GM19328 (cell line): Measurements from ENCODE around the gene ADPRHL1.
"Not testable (repeated sequence)": the region's sequence is repeated elsewhere in the genome, so short reads cannot be mapped to it uniquely, and the experiment has no call there.

Source experiments
- ATAC-seq: cut with Tn5 transposase; IDR thresholded peaks from one replicate; pipeline ENCODE4 v1.9.1; 2021; ENCODE audit warnings: mild to moderate bottlenecking, moderate library complexity; ENCODE audit not compliant: unreplicated experiment

The ADPRHL1 gene

DNA sequence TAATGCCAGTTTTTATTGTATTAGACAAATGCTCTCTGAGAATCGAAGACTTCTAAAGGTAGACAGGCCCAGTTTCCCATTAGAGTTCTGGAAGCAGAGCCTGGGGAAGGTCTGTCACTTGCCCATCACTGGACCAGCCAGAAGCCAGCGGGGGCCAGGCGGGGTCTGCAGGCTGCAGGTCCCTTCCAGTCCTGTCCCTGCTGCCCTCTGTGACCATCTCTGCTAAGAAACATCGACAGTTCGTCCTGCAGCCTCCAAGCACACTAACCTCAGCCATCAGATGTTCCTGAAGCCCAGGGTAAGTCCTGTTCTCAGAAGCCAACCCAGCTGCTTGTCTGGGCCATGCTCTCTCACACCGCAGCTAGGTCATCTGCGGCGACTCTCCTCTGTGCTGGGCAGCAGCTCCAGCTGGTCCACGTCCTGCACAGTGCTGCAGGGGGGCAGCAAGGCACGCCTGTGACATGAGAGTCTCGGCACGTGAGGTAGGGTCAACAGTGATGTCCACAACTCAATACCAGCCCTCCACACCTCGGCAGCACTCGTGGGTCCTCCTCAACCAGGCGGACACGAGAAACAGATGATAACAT is 2.9 kb upstream of the ADPRHL1 start:
- ATAC-seq = no peak

DNA sequence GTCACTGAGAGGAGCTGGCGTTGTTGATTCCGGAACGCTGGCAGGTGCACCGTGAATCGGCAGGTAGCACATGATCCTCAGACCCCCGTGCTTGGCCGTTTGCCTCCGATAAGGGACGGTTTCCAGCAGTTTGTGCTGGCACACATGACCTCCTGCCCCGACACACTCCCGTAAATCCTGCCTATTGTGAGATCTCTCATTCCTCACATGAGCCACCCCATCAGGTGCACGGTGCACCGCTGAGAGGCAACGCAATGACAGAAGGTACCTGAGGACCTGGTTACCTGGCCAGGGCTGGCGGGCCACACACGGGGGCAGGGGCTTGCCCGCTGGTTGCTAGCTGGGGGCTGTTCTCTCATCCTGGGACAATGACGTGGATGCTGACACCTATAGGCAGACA is 2.1 kb upstream of the ADPRHL1 start:
- ATAC-seq = no peak

DNA sequence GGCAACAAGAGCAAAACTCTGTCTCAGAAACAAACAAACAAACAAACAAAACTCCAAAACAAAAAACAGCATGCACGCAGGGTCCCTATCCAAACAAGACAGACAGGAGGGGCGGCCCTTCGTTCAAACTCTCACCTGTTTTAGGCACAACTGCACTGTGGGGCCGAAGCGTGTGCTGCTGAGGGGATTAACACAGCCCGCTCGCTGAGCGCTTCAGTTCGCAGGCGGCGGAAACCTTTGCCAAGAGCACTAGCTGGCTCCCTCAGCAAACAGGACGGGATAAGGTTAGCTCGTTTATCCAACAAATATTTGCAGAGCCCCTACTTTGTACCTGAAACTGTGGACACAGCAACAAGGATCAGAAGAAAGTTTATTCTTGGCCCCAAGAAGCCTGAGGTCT is 1.6 kb upstream of the ADPRHL1 start:
- ATAC-seq = no peak

DNA sequence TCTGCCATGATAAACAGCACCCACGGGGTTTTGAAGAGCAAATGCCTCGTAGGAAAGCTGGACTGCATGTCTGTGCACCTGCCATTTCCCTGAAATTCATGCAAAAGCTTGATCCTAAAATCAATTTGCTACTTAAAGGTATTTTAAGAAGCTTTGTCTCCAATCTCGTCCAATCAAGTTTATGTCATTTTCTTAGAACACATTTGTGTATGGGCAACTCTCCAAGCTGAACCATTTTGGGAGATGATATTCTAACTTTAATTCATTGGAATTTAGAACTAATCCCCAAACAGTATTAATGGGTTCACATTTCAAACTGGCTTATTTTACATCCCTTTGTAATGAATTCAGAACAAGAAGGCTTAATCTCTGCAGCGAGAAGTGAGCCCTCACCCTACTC is 822 bp downstream of the ADPRHL1 start:
- ATAC-seq = no peak

DNA sequence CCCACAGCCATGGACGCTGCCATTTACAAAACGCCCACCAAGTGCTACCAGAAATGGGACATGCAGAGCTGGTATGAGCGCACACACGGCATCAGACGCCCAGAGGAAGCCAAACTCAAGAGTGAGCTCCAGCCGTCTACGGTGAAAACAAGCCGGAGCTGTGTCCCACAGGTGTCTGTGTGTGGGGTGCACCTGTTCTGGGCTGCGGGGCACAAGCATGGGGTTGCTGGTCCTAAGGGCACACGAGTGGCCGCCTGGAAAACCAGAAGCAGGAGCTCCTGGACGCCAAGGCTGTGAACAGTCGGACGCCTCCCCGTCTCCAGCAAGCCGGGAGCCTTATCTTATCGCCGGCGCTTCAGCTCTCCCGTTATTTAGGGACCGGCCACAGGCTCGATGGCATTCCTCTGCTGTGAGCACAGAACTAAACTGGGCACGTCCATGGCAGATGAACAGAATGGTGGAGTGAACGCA is 1.3 kb downstream of the ADPRHL1 start:
- ATAC-seq = no peak

DNA sequence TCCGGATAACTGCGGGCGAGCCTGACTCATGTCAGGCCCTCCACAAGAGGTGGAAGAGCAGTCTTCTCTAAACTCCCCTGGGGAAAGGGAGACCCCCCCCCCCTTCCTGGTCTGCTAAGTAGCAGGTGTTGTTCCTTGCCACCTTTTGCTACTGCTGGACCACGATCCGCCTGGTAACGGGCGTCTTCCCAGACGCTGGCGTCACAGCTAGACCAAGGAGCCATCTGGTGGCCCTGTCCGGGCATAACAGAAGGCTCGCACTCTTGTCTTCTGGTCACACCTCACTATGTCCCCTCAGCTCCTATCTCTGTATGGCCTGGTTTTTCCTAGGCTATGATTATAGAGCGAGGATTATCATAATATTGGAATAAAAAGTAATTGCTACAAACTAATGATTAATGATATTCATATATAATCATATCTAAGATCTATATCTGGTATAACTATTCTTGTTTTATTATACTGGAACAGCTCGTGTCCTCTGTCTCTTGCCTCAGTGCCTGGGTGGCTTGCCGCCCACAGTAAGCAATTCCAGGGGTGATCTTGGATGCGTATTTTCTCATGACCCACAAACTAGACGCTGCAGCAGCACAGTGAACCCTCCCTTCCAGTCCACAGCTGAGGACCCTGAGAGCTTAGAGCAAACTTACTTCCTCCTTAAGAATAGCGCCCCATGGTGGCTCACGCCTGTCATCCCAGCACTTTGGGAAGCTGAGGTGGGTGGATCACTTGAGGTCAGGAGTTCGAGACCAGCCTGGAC is 2.2 kb downstream of the ADPRHL1 start:
- not testable (repeated sequence) for ATAC-seq

DNA sequence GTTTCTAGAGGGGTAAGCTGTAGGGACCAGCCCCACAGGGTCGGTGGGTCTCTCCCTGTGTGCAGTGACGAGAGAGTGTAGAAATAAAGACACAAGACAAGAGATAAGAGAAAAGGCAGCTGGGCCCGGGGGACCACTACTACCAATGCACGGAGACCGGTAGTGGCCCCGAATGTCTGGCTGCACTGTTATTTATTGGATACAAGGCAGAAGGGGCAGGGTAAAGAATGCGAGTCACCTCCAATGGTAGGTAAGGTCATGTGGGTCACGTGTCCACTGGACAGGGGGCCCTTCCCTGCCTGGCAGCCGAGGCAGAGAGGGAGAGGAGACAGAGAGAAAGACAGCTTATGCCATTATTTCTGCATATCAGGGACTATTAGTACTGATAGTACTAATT is 2.9 kb downstream of the ADPRHL1 start:
- not testable (repeated sequence) for ATAC-seq

DNA sequence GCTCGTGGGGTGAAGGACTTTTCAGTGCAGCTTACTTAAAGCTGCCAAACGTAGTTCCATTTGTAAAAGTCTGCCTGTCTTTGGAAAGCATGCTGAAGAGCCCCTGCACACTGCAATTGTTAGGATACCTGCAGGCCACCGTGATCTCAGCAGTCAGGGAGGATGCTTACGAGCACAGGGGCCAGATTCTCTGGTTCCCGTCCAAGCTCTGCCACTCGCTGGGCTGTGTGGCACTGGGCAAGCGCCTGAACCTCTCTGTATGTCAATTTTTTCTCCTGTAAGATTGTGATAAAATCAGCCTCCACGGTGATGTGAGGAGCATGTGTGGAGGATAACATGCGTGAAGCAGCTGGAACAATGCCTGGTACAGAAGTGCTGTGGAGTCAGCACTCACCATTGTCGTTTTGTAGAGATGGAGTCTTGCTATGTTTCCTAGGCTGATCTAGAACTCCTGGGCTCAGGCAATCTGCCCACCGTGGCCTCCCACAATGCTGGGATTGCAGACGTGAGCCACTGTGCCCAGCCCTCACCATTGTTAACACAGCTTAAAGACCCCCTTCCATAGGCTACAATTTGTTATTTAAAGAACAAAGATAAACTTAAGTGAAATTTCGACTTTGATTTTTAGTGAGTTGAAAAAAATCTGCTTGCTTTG is 3.5 kb downstream of the ADPRHL1 start:
- ATAC-seq = no peak

DNA sequence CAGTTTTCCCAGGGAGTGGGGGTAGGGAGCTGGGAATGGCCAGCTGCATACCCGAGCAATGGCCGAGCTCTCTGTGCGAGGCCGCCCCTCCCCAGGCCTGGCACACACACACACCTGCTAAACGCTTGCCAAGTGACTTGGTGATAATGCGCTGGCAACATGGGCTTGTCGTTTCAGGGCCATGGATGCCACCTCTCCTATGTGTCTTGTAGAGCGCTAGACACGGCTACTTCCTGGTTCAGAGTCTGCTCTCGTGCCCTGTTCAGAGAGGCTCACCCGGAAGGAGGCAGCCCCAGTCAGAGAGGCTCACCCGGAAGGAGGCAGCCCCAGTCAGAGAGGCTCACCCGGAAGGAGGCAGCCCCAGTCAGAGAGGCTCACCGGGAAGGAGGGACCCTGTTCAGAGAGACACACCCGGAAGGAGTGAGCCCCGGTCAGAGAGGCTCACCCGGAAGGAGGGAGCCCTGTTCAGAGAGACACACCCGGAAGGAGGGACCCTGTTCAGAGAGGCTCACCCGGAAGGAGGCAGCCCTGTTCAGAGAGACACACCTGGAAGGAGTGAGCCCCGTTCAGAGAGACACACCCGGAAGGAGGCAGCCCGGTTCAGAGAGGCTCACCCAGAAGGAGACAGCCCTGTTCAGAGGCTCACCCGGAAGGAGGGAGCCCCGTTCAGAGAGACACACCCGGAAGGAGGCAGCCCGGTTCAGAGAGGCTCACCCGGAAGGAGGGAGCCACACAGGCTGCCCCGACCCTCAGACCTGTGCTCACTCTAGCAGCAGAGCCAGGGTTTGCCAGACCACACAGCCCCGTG is 4.2 kb downstream of the ADPRHL1 start:
- ATAC-seq = no peak

DNA sequence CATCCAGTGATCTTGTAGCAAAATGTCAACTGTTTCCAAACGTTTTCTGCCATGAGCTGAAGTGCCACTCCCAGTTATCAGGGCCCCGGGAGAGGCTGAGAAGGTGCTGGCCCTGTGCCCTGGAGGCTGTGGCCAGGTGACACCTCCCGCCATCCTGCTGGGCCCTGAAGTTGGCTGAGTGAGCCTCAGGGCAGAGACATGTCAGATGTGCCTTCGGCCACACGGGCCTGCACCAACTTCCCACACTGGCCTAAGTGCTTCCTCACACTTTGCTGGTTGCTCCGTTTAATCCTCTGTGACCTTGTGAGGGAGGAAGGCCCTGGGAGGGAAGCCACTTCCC is 4.8 kb downstream of the ADPRHL1 start:
- no peak for ATAC-seq

DNA sequence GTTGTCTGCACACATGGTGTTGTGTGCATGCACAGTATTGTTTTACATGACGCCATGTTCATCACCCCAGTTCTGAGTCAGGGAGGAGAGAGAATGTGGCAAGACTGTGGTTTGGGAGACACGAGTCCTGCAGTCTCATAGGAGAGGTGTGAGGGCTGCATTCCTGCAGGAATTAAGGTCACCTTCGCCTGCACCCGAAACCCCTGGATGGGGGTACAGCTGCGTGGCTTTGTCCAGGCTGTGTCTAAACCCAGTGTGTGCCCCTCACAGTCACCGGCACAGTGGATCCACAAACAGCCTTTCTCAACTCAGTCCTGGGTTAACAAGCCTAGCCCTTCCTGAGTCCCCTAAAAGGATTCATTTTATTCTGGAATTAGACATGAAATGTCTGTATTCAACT is 5.7 kb downstream of the ADPRHL1 start:
- ATAC-seq = no peak

DNA sequence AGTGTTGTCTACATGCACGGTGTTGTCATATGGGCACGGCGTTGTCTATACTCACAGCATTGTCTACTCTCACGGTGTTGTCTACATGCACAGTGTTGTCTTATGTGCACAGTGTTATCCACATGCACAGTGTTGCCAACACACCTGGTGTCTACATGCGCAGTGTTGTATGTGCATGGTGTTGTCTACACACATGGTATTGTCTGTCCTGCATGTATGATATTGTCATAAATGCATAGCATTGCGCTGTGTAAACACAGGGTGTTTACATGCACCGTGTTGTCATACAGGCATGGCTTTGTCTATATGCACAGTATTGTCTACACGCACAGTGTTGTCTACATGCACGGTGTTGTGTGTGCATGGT is 6.8 kb downstream of the ADPRHL1 start:
- no peak for ATAC-seq

DNA sequence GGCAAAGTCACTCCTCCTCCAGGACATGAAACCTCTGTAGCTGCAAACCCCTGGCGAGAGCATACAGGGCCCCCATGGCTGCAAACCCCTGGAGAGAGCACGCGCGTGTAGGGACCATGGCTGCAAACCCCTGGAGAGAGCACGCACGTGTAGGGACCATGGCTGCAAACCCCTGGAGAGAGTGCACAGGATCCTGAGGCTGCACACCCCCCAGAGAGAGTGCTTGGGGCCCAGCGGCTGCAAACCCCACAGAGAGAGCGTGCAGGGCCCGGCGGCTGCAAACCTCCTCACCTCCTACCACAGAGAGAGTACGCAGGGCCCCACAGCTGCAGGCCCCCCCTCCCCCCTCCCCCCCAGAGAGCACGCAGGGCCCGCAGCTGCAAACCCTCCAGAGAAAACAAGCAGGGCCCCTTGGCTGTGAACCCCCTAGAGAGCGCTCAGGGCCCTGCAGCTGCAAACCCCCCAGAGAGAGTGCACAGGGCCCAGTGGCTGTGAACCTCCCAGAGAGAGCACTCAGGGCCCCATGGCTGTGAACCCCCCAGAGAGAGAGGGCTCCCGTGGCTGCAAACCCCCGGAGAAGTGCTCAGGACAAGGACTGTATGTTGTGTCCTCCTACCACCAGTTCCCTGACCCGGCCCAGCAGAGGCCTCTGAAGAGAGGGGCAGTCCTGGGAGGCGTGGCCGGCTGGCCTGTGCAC is 7.3 kb downstream of the ADPRHL1 start:
- ATAC-seq = no peak

DNA sequence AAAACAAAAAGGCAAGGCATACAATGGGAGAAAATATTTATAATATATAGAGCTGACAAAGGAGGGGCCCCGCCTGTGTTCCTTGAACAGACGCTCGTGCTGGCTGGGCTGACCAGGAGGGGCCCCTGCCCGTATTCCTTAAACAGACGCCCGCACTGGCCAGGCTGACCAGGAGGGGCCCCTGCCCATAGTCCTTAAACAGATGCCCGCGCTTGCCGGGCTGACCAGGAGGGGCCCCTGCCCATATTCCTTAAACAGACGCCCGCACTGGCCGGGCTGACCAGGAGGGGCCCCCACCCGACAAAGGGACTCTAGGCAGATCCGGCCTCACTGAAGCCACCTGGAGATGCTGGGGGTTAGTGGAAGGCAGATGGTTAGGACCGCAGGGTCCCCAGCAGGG is 9.3 kb downstream of the ADPRHL1 start:
- no peak for ATAC-seq

DNA sequence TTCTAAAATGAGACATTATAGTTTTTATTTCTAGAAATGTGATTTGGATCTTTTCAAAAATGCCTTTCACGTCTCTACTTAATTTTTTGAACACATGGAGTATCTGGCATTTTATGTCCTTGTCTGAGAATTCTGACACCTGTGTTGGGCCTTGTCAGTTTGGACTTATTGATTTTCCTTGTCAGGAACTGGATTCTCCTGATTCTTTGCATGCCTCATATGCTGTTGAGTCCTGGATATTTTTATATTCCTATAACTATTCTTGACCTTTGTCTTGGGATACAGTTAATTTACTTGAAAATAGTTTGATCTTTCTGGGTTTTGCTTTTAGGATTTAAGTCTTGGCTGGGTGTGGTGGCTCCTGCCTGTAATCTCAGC is 10.3 kb downstream of the ADPRHL1 start:
- no peak for ATAC-seq

DNA sequence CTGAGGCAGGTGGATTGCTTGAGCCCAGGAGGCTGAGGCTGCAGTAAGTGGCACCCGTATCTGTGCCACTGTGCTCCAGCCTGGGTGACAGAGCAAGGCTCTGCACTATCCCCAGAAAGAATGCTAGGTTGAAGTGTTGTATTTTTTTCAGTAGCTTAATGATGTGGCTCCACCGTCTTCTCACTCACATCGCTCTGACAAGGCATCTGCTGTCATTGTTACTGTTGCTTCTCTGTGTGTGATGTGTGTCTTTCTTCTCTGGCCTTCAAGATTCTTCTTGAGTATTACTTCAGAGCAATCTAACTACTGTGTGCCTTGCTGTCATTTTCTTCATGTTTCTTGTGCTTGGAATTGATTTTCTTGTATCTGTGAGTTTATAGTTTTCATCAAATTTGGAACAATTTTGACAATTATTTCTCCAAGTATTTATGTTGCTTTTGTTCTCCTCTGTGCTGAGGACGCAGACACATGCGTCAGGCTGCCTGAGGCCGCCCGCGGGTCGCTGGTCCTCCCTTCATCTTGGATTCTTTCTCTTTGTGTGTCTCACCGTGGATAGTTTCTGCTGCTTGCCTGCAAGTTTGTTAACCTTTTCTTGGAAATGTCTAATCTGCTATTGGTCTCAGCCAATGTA is 10.8 kb downstream of the ADPRHL1 start:
- no peak for ATAC-seq

DNA sequence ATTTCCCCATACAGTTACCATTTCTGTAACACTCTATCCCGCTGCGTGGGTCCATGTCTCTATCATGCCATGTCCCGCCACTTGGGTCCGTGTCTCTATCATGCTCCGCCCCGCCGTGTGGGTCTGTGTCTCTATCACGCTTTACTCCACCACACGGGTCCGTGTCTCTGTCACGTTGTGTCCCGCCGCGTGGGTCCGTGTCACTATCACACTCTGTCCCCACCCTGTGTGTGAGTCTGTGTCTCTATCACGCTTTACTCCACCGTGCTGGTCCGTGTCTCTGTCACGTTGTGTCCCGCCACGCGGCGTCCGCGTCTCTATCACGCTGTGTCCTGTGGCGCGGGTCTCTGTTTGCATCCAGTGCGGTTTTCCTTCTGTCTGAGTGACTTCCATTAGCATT is 11.6 kb downstream of the ADPRHL1 start:
- no peak for ATAC-seq

DNA sequence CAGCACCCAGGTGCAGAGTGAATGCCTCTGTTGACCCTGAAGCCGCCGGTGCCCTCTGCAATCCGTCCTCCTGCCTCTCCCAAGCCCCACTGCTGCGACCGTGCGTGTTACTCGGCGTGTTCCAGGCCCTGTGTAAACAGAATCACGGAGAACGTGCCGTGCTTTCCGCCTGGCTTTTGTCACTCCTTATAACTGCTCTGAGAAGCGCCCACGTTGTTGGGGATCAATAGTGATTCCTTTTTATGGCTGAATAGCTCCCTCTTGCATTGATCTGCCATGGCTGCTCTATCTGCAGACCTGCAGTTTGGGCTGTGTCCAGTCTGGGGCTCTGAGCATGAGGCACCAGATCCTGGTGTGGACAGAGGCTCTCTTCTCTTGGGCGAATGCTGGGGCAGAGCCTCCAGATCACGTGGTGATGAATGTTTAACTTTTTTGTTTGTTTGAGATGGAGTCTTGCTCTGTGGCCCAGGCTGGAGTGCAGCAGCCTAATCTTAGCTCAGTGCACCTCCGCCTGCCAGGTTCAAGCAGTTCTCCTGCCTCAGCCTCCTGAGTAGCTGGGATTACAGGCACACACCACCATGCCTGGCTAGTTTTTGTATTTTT is 15.8 kb downstream of the ADPRHL1 start:
- ATAC-seq = no peak

DNA sequence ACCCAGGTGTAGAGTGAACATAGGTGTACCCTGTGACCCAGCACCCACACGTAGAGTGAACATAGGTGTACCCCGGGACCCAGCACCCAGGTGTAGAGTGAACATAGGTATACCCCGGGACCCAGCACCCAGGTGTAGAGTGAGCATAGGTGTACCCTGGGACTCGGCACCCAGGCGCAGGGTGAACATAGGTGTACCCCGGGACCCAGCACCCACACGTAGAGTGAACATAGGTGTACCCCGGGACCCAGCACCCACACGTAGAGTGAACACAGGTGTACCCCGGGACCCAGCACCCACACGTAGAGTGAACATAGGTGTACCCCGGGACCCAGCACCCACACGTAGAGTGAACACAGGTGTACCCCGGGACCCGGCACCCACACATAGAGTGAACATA is 16.4 kb downstream of the ADPRHL1 start:
- ATAC-seq = not testable (repeated sequence)

DNA sequence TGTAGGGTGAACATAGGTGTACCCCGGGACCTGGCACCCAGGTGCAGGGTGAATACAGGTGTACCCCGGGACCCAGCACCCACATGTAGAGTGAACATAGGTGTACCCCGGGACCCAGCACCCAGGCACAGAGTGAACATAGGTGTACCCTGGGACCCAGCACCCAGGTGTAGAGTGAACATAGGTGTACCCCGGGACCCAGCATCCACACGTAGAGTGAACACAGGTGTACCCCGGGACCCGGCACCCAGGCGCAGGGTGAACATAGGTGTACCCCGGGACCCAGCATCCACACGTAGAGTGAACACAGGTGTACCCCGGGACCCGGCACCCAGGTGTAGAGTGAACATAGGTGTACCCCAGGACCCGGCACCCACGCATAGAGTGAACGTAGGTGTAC is 17.4 kb downstream of the ADPRHL1 start:
- ATAC-seq = not testable (repeated sequence)
